Measurements from ENCODE around the gene LRRC4B. TPM values are rescaled to one million over a fixed set of nuclear protein-coding genes. Genes with fewer than 3 reads are reported as not detected.
A peak's percentile ranks its signal among the peaks of the same experiment; 100 is the strongest.

The LRRC4B gene
- total and polyA plus RNA-seq, 2 of the 8 experiments (the other 6 are each of a cell fraction or from before 2014, with no cell fraction given) = 13.4 to 21.2 TPM

DNA sequence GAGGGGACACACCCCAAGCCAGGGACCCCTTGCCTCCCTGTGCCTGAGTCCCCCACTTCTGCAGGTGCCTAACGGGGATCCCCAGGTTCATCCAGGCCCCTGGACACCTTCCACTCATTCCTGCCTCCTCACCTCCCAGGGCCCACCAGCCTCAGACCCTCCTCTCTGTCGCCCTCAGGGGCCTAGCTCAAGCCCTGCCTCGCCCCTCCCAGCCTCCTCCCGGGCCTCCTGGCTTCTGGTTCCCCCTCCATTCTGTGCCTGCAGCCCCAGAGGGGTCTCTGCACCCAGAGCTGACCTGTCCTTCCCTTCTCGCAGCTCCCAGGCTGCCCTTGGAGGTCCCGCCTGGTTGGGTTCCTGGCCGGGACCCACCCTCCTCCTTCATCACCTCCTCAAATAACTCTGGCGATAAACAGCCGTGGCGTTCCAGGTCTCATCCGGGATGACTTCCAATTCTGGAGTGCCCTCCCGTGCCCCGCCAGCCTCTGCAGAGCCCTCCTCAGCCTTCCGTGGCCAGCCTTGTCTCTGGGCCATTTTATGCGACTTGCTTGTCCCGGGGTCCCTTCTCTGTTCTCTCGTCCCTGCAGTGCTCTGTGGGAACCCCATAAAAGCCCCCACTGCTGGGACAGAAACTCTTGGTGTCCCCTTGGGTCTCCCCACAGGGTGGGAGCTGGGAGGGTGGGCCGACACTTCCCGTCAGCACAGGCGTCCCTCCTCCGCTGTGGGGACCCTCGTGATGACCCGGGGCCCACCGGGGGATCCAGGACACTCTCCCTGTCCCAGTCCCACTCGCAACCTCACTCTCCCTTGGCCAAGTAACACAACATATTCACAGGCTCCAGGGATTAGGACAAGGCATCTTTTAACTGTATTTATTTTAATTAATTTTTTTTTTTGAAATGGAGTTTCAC, 66.4 kb downstream of the LRRC4B start:
- Histone ChIP-seq H2BK15ac (ENCODE audit: low read length) (no peak overlapping the region), H4K8ac (ENCODE audit: extremely low read depth, insufficient read depth, low read length) (peak overlapping the region; percentile 2; the same call in 1 of the 2 replicates), H4K5ac (ENCODE audit: insufficient read length, low read depth, low read length) (no peak overlapping the region), H2AK5ac (ENCODE audit: low read depth, low read length) (no peak overlapping the region), H2BK12ac (ENCODE audit: low read depth, low read length) (no peak overlapping the region), H4K91ac (replicated peaks; ENCODE audit: insufficient read length, low read length) (no peak overlapping the region), H2BK5ac (ENCODE audit: low read depth, low read length) (no peak overlapping the region), H3K9me3 (ENCODE audit: insufficient read depth in 2 of 2, low read depth in 1 of 2, low read length in 1 of 2) (no peaks in the 10 kb centered on the region), H3K23me2 (ENCODE audit: low read depth, low read length) (peaks cover 3% of the 10 kb centered on the region; the same call in 1 of the 2 replicates), H3K27me3 (replicated peaks in 1 of 4; ENCODE audit: control insufficient read depth in 3 of 4, extremely low read depth in 1 of 4, insufficient read depth in 3 of 4, low read length in 3 of 4) (peaks cover 1 to 32% (median 29%) of the 10 kb centered on the region in 4 experiments), H3K4me2 (ENCODE audit: insufficient read depth in 1 of 2, low read depth in 2 of 2, low read length in 2 of 2) (no peak overlapping the region), H3K18ac (ENCODE audit: extremely low read depth, low read length) (no peak overlapping the region), H2BK120ac (replicated peaks; ENCODE audit: low read depth, low read length) (no peak overlapping the region), H4K20me1 (replicated peaks in 1 of 2; ENCODE audit: control insufficient read depth in 1 of 2, insufficient read depth in 2 of 2, low read length in 2 of 2) (no peaks in the 10 kb centered on the region), H3K36me3 (ENCODE audit: control insufficient read depth in 2 of 4, insufficient read depth in 4 of 4, low read length in 3 of 4) (no peaks in the 10 kb centered on the region), H2AFZ (ENCODE audit: low read length) (no peak overlapping the region), H3K23ac (ENCODE audit: insufficient read length) (no peak overlapping the region), H3K27ac (ENCODE audit: low read depth, low read length) (no peak overlapping the region), H3K56ac (replicated peaks; ENCODE audit: insufficient read length, low read depth, low read length) (no peak overlapping the region), H3K79me1 (ENCODE audit: low read depth, low read length) (no peaks in the 10 kb centered on the region; the same call in 1 of the 2 replicates), H3K4ac (replicated peaks; ENCODE audit: insufficient read length, low read depth, low read length) (no peak overlapping the region), H3K4me1 (replicated peaks in 1 of 4; ENCODE audit: control insufficient read depth in 3 of 4, insufficient read depth in 4 of 4, low read length in 3 of 4) (peaks cover 0 to 9% (median 3%) of the 10 kb centered on the region in 4 experiments; a peak in 5 of 7 replicates), H3K4me3 (ENCODE audit: extremely low read depth in 1 of 4, insufficient read depth in 2 of 4, low read depth in 3 of 4, low read length in 4 of 4) (no peak overlapping the region), H3K9ac (replicated peaks in 1 of 4; ENCODE audit: extremely low read depth in 1 of 4, low read depth in 3 of 4, low read length in 3 of 4) (no peak overlapping the region), H2BK20ac (ENCODE audit: low read length) (no peak overlapping the region; the same call in 1 of the 2 replicates), H3K14ac (ENCODE audit: insufficient read length) (no peak overlapping the region), H3K79me2 (ENCODE audit: control insufficient read depth in 1 of 2, insufficient read depth in 2 of 2, low read length in 2 of 2) (no peaks in the 10 kb centered on the region)
- no peak for FAIRE-seq
- ChIA-PET CTCF (ENCODE audit: partially characterized antibody) (interaction anchor here (0.5 to 2.4 kb wide), 10 partner anchors 15 to 54 kb away, joined by 3 to 8 read pairs (median 4); no protein-coding TSS in a partner anchor), POLR2A (ENCODE audit: partially characterized antibody) (interaction anchor here (1.0 to 1.3 kb wide), 2 partner anchors 12 to 43 kb away, joined by 3 read pairs; no protein-coding TSS in a partner anchor)
- 82% methylated on average over 20 of the region's 25 CpGs; no CpG with 5 or more reads in 1 of the 2 experiments for WGBS, 2 experiments (ENCODE audit: extremely low coverage in 1 of 2, insufficient coverage in 1 of 2, insufficient read length in 1 of 2, insufficient replicate concordance in 2 of 2, low coverage in 1 of 2, low lambda C conversion rate in 2 of 2, missing lambda C conversion rate in 1 of 2)
- no peak for DNase-seq (ENCODE audit: low read depth in 1 of 2, low spot score in 2 of 2)
- TF ChIP-seq, protein P1, sequence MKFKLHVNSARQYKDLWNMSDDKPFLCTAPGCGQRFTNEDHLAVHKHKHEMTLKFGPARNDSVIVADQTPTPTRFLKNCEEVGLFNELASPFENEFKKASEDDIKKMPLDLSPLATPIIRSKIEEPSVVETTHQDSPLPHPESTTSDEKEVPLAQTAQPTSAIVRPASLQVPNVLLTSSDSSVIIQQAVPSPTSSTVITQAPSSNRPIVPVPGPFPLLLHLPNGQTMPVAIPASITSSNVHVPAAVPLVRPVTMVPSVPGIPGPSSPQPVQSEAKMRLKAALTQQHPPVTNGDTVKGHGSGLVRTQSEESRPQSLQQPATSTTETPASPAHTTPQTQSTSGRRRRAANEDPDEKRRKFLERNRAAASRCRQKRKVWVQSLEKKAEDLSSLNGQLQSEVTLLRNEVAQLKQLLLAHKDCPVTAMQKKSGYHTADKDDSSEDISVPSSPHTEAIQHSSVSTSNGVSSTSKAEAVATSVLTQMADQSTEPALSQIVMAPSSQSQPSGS (IDR thresholded peaks at IDR 0.05; ENCODE audit: low read length) = no peak
- no peak for TF ChIP-seq CBX8 (IDR thresholded peaks at IDR 0.05; ENCODE audit: borderline replicate concordance, low read depth, low read length)
- TF ChIP-seq, protein P2, sequence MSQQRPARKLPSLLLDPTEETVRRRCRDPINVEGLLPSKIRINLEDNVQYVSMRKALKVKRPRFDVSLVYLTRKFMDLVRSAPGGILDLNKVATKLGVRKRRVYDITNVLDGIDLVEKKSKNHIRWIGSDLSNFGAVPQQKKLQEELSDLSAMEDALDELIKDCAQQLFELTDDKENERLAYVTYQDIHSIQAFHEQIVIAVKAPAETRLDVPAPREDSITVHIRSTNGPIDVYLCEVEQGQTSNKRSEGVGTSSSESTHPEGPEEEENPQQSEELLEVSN (IDR thresholded peaks at IDR 0.05) = no peak
